ENCODE data around the gene ATP6V0D1.
"Not testable (repeated sequence)": the region's sequence is repeated elsewhere in the genome, so short reads cannot be mapped to it uniquely, and the experiment has no call there.

Gene ATP6V0D1

DNA sequence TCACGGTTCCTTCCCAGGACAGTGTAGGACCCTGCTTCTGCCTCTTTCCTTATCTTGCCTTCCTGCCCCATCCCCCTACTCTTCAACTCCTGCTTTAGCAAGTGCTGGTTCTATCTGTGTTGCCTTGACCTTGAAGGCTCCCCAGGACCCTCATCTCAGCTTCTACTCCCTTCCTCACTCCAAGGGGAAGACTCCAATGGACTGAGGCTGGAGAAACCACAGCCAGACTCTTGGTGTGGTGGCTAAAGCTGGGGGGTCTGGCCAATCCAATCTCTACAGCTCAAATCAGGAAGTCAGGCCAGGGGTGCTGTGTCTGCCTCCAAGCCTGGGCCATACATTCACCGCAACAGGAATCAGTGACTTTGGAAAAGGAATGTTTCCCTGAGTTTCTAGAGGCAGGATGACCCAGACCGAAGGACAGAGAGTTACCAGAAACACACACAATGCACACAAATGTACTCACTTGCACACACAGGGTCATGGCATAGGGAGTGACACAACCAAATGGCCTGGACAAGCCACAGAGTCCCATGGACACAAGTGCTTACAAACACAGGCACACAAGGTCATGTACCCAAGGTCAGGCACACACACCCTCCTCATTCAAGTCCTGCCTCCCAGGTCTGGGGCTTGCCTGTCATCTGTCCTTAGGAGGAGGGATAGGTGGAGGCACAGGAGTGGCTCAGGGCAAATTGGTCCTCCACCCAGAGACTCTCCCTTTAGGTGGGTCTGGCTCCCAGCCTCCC is 51.7 kb downstream of the ATP6V0D1 start:
- no peak for DNase-seq (ENCODE audit: low read depth in 2 of 2)

DNA sequence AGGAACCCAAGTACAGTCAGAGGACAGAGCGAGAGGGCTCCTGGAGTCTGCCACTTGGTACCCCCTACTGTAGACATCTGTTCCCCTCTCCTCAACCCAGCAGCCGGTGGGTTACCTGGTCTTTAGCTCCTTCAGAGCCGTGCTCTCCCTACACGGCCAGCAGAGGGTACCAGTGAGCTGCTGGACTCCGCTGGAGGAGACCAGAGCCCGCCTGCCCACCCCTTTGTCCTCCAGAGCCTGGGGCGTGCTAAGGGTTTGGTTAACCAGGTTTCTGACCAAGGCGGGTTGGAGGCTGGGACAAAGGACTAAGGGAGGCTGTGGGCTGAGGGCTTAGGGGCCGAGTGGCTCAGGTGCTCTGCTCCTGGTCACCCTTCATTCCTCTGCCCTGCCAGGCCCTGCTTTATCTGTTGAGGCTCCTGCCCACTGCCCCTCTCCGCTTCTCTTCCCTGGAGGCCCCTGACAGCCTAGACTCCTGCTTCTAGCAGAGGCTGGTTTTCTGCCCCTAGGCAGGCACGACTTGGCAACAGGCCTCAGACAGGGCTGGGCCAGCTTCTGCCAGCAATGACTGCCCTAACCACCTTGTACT is 52.7 kb downstream of the ATP6V0D1 start:
- DNase-seq (ENCODE audit: low read depth in 2 of 2), result peak; percentile 43 to 57

DNA sequence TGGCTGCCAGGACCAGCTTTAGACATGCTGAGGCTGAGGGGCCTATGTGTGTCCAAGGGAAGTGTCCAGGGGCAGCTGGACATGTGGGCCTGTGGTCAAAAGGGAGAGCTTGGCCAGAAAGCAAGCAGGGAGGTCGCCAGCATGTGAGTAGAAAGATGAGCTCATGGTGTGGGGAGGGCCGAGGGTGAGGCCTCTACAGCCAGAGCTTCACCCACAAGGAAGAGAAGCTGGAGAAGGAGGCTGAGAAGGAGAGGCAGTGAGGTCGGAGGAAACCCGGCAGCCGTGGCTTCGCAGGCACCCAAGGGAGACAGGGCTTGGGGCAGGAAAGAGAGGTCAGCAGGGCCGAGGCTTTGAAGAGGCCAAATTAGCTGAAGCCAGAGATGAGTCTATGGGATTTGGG is 54.0 kb downstream of the ATP6V0D1 start:
- DNase-seq (ENCODE audit: low read depth in 2 of 2), result no peak

DNA sequence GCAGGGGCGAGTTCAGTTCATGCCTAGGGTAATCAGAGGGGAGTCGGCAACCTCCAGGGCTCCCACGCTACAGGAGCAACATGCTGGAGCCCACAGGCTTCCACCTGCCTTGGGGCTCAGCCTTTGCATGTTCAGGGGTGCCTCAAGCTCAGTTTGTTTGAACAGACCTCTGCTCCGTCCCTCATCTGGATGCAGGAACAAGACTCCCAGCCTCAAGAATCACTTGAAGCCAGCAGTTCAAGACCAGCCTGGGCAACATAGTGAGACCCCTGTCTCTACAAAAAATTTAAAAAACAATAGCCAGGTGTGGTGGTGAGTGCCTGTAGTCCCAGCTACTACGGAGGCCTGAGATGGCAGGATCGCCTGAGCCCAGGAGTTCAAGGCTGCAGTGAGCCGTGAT is 54.9 kb downstream of the ATP6V0D1 start:
- no peak for DNase-seq (ENCODE audit: low read depth in 2 of 2)

GRCh38 chr16:67425580-67425979 is 55.4 kb downstream of the ATP6V0D1 start:
- DNase-seq (ENCODE audit: low read depth in 2 of 2), result no peak

- DNase-seq (ENCODE audit: low read depth in 2 of 2), result no peak
Measured at GRCh38 chr16:67425061-67425460, 55.9 kb downstream of the ATP6V0D1 start.

DNA sequence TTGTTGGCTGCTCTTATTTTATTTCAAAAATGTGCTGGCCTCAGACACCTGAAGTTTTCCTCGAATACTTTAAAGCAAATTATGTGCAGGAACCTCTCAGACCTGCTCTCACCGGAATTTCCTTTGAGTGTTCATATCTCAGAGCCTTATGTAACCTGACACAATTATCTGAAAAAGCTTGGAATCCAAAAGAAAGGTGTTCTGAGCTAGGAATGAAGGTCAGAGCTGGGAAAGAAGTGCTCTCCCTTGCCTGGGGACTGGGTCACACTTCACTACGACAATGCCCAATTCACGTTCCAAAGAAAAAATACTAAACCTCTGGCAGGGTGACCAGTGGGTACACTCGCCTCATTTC is 56.7 kb downstream of the ATP6V0D1 start:
- DNase-seq (ENCODE audit: low read depth in 2 of 2), result no peak

DNA sequence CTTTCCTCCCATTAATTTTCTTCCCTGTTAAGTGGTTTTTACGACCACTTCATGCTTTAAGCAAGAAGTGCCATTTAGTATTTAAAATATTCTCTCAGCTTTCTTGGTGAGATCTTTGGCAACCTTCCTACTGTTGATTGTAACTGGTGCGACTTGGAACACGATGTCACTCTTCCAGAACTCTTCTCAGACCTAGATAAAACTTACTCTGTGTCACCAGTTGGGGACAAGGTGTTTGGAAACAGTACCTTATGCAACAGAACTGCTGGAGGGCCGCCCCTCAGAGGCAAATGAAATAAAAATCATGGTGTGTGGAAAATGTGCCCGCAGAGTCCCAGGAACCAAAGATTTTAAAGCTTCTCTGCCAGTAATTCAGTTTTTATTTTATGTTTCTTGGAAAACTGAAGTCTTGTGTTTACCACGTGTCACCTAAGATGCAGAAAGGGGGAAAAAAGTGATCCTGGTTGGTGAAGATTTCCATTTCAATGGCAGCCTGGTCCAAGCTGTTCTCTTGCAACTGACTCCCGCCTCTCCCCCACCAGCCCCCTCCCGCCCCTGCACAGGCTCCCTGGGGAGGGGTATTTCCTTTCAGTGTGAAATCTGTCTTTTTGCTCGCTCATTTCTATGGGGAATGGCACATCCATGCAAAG is 57.2 kb downstream of the ATP6V0D1 start:
- DNase-seq (ENCODE audit: low read depth in 2 of 2), result no peak

- no peak for DNase-seq (ENCODE audit: low read depth in 2 of 2)
Measured at GRCh38 chr16:67423015-67423414, 57.9 kb downstream of the ATP6V0D1 start.

GRCh38 chr16:67421030-67421429 is 59.9 kb downstream of the ATP6V0D1 start:
- DNase-seq (ENCODE audit: low read depth in 2 of 2), result no peak

DNA sequence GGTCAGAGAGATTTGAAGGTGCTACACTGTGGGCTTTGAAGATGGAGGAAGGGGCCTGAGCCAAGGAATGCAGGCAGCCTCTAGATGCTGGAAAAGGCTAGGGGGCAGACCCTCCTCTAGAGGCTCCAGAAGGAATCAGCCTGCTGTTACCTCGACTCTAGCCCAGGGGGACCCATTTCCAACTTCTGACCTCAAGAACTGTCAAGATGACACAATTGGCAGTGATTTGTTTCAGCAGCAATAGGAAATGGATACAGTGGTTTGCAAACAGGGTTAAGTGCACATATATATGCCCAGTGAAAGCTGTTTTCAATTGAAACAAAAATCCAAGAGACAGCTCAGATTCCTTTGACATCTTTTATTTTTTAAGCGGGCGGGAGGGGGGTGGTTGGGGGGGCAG is 61.0 kb downstream of the ATP6V0D1 start:
- DNase-seq (ENCODE audit: low read depth in 2 of 2), result no peak

- no peak for DNase-seq (ENCODE audit: low read depth in 2 of 2)
Measured at GRCh38 chr16:67419502-67419901, 61.5 kb downstream of the ATP6V0D1 start.

GRCh38 chr16:67417333-67418061 is 63.5 kb downstream of the ATP6V0D1 start:
- no peak for DNase-seq (ENCODE audit: low read depth in 2 of 2)

GRCh38 chr16:67415872-67416793 is 64.8 kb downstream of the ATP6V0D1 start, which contains the start of gene ZDHHC1:
Gene ZDHHC1, minus strand, starts transcription at chr16:67416477. Its CDS starts 8,702 bp downstream, at chr16:67407775.
- DNase-seq (ENCODE audit: low read depth in 2 of 2), result peak; percentile 42 to 52

GRCh38 chr16:67415421-67415820 is 65.5 kb downstream of the ATP6V0D1 start:
- not testable (repeated sequence) for DNase-seq (ENCODE audit: low read depth in 2 of 2)

GRCh38 chr16:67413978-67414911 is 66.7 kb downstream of the ATP6V0D1 start:
- no peak for DNase-seq (ENCODE audit: low read depth in 2 of 2)

DNA sequence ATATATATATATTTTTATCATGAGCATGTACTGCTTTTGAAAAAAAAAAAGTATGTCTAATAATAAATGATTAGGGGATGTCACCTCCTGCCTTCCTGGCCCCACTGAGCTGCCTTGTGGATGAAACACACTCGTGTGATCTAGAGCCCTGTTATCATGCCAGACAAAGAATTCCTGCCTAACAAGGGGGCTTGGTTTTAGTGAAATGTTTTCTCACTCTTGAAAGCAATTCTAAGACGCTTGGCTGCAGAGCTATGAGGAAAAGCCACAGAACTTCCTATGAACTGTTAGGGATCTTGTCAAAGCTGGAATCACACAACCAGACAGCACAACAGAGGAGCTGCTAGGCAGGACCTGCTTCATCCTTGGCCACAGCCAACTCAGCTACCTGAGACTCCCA is 68.7 kb downstream of the ATP6V0D1 start:
- no peak for DNase-seq (ENCODE audit: low read depth in 2 of 2)

GRCh38 chr16:67411339-67411738 is 69.6 kb downstream of the ATP6V0D1 start:
- no peak for DNase-seq (ENCODE audit: low read depth in 2 of 2)

DNA sequence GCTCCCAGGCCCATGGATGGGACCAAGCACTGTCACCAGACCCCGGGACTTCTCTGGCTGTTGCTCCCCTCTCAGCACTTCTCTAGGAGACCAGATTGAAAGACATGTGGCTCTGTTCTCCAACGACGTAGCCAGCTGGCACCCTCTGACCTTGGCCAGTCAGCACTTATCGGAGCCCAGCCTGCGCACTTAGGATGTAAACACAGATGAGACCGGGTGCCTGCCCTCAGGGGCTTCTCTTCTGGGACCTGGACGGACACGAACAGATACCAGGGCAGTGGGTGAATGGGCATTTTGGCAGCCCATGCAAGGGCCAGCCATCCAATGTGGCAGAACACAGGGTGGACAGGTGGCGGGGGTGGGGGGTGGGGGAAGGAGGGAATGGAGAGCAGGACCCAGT is 71.3 kb downstream of the ATP6V0D1 start:
- no peak for DNase-seq (ENCODE audit: low read depth in 2 of 2)

GRCh38 chr16:67407788-67408452 is 73.0 kb downstream of the ATP6V0D1 start:
- no peak for DNase-seq (ENCODE audit: low read depth in 2 of 2)

All from stimulated activated CD8-positive, alpha-beta memory T cell treated with anti-CD3 and anti-CD28 coated beads, Interleukin-2, amount 100 ng/mL, for 48 hours (primary cell).